ENCODE measurements around the gene LAMA5.

LAMA5 gene

DNA sequence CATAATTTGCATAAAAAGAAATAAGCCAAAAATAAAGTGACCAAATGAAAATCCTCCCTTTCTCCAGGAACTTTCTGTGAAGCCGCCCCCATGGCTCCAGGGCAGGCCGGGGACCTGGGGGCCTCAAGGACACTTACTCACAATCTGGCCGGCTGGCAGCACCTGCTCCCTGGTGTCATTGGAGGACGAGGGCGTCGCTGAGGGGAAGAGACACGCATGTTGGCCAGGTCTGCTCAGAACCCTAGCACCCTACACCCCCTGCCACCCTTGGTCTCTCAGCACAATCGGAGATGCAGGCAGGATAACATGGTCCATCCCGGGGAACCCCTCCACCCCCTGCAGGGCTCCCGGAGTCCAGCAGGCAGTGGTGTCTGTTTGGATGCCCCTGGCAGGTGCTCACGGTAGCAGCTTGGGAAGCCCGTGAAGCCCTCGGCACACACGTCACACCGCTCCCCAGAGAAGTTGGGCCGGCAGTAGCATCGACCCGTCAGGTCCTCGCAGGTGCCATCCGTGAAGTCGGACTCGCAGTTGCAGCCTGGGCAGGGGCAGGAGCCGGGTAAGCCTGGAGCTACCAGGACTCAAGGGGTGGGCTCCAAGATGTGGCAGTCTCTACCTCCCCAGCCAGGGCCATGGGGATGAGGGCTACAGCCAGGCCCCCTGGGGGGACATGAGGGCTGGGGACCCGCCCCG is 21.3 kb downstream of the LAMA5 start:
- DNase-seq: no peak

DNA sequence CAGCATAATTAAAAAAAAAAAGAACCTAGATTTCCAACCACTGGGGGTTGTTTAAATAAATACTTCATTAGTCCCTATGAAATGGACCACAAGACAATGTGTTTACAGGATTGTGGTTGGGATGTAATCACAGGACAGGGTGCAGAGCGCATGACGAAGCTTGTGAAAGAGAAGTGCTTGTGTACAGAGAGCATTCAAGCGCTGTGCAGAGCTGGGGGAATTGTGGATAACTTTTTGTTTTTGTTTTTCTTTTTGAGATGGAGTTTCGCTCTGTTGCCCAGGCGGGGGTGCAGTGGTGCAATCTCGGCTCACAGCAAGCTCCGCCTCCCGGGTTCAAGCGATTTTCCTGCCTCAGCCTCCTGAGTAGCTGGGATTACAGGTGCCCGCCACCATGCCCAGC is 22.3 kb downstream of the LAMA5 start:
- no peak for DNase-seq

DNA sequence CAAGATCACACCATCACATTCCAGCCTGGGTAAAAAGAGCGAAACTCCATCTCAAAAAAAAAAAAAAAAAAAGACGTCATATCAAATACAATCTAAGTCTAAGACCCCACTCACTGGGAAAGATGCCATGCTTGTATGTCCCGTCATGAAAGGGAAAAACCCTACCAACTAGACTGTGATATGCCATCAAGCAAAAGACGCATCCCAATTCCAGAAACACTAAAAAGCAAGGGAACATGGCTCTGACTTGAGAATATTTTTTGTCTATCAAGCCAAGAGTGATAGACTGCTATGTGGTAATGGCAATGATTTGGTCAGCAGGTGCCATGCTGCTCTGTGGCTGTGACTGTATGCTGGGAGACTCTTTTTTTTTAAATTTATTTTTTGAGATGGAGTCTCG is 23.0 kb downstream of the LAMA5 start:
- no peak for DNase-seq

DNA sequence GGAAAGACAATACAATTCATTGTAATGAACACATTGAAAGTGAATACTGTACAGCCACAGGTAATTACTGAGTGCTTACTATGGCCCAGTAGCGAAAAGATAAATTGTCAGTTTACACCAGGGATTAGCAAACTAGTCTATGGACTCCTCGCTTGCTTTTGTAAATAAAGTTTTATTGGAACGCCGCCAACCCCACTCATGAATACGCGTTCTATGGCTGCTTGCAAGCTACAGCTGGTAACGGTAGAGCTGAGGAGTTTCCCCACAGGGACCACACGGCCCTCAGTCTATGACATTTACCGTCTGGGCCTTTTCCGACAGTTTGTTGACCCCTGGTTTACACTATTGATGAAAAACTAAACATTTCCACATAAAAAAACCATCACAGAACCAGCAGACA is 24.2 kb downstream of the LAMA5 start:
- no peak for DNase-seq

DNA sequence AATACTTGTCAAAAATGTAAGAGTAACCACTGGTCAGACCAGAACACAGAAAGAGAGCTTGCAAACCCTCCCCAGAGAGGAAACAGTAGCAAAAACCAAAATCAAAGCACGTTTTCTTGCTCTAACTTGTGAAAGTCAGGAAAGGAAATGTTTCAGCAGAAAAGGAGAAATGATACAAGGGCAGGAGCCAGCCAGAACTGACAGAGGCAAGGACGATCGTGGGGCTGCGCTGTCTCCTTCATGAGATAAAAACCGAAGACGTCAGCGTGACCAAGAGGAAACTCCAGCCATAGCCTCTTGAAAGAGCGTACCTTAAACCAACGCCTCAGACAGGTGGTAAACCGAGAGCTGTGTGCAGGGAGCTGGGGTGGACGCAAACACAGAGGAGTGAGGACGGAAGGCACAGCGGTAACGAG is 27.5 kb downstream of the LAMA5 start:
- no peak for DNase-seq

DNA sequence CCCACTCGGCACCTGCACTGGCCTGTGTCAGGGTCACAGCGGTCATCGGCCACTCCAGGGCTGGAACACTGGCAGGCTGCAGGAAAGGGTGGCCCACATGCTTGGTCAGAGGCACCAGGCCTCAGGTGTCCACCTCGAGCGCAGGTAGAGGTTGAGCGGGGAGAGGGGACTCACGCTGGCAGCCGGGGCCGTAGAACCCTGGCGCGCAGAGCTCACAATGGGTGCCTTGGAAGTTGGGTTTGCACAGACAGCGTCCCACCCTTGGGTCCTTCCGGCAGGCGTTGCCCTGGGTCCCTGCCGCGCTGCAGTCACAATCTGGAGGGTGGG is 28.9 kb downstream of the LAMA5 start:
- no peak for DNase-seq

DNA sequence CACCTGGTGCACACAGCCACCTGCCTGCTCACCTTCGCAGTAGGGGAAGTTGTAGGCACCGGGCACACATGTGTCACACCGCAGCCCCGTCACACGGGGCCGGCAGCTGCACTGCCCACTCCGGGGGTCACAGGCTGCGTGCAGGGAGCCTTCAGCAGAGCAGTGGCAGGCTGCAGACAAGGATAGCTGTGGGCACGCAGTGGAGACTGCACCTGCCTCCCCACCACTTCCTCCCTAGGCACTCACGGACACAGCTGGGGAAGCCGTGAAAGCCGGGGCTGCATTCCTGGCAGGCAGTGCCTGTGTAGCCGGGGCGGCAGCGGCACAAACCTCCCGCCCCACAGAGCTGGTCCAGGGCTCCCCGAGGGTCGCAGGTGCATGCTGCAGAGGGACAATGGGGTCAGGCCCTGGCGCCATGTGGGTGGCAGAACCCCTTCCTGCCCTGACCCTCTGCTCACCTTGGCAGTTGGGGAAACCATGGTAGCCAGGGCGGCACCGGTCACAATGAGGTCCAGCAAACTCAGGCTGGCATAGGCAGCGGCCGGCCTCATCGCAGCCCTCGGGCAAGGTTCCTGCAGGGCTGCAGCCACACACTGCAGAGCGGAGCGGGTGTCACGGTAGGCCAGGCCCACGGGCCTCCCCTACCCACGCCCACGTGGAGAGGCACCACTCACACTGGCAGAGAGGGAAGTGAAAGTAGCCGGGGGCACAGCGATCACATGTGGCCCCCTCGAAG is 29.4 kb downstream of the LAMA5 start:
- no peak for DNase-seq

DNA sequence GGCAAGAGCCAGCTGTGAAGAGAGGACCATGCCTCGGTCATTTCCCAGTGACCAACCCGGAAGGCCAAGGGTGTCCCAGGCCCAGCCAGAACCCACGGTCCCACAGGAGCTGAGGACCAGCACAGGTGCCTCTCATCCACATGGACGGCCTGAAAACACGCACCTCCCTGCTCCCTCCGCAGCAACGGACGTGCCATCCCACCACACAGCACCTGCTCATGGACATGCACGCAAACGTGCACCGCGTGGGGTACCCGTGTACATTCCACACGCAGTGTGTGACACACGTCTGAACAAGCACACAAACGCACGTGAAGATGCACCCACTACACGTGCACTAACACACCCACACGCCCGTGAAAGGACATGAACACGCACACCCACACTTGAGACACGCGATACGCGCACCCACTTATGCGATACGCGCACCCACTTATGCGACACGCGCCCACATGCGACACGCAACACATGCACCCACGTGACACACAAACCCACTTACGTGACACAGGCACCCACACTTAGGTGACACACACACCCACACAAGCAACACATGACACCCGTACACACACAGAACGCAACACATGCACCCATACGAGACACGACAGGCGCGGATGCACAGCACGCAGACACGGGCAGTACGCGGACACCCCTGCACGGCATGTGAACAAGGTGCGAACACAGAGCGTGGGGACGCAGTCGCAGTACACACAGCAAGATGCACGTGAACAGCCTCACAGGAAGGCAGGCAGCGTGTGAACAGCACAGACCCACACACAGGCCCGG is 30.1 kb downstream of the LAMA5 start:
- no peak for DNase-seq

DNA sequence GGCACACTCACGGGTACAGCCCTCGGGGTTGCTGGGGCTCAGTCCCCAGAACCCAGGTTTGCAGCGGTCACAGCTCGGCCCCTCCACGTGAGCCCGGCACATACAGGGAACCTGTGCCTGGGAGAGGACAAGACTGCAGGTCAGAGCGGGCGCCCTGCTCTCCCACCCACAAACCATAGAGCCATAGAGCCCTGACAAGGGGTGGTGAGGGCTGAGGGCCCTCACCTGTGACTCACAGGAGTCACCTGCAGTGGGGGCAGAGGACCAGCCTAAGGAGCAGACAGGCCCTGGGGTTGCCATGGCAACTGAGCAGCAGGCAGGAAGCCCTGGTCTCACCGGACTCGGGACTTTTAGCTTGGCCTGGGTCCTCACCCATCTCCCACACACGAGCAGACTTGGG is 30.8 kb downstream of the LAMA5 start:
- DNase-seq: no peak

DNA sequence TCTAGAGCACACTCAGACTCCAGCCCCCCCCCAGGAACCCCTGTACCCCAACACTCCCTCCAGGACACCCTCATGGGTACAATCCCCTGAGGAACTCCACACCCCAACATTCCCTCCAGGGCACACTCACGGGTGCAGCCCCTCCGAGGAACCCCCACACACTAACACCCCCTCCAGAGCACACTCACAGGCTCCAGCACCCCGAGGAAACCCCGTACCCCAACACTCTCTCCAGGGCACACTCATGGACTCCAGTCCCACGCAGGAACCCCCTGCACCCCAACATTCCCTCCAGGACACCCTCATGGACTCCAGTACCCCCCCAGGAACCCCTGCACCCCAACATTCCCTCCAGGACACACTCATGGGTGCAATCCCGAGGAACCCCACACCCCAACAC is 31.6 kb downstream of the LAMA5 start:
- no peak for DNase-seq

DNA sequence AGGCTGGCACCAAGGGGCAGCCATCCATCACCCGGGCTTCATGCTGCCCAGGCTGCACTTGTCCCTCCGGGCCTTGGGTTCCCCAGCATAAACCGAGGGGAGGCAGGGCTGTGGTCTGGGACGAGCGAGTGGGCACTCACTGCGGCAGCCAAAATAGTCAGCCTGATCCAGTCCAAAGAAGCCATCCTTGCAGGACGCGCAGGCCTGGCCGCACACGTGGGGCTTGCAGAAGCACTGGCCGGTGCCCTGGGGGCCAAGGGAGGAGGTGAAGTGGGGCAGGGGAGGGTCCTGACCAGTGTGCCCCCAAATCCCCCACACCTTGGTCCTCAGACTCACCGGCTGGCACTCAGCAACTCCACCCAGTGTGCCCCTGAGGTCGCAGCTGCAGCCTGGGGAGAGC is 32.2 kb downstream of the LAMA5 start:
- no peak for DNase-seq

DNA sequence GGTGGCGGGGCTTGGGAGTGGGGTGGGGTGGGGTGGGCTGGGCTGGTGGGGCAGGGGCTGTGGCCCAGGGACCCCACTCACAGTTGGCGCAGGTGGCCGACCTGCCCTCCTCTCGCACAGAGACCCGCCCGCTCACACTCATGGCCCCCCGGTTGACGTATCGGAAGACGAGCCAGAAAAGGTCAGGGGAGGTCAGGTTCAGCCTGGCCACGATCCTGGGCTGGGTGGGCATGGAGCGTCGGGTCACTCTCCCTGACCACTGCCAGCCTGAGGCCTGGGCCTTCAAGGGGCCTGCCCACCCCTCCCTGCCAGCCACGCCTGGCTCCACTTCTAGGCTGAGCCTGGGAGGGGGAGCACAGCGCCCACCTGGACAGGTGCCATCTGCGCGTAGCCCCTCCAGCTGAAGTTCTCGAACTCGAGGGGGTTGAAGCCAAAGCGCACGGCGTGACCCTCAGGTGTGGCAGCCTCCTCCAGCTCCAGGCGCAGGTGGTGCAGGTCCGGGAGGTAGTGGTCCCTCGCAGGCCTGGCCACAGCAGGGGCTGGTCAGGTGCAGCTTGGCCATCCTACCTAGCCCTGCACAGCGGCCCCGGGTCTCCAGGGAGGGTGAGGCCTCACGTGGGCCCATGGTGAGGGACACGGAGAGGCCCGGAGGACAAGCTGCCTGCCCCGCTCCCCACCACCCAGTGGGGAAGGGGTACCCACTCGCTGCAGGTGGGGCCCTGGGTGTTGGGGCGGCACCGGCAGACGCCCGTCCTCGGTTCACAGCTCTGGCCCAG is 33.1 kb downstream of the LAMA5 start:
- DNase-seq: no peak

DNA sequence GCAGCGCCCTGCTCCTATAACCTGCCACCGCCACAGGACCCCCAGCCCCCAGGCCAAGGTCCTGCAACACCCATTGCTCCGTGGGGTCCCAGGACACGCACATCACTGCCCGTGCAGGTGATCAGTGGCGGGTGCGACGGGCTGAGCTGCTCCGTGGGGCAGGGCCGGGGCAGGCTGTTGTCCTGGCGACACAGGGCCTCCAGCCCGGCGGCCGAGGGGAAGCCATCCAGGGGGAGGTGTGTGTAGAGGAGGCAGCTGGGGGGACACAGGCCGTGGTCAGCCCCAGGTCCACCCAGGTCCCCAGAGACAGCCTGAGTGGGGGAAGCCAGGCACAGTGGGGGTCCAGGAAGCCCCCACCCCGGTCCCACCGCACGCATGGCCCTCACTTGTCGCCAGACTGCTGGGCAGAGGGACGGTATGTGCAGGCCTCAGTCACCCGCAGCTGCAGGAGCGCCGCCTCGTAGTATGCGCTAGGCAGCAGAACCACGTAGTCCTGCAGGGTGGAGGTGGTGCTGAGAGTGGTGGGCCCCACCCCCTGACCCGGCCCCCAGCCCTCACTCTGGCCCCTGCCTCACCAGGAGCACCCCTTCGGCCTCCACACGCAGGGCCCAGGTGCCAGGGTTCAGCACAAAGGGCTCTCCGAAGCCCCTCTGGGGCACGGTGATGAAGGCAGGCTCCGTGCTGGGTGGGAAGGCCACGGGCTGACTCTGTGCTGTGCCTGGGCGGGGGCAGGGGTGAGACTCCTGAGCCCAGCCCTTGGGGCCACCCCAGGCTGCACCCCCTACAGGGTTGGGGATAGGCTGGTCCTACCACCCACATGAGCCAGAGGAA is 33.9 kb downstream of the LAMA5 start:
- no peak for DNase-seq

DNA sequence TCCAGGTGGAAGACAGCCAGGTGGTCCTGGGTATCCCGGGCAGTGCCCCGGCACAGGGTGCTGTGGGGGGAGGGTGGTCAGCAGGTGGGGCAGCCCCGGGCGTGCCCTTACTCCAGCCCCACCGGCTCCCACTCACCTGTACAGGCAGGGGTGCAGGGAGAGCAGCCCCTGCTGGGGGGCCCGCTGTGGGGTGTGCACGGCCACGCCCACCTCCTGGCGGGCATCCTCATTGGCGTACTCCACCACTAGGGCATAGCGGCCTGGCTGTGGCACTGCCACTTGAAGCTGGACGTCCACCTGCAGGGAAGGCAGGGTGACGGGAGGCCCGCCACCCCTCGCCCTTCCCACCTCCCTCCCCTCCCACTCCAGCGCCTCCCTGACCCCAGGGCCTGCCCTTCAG is 34.7 kb downstream of the LAMA5 start:
- no peak for DNase-seq

DNA sequence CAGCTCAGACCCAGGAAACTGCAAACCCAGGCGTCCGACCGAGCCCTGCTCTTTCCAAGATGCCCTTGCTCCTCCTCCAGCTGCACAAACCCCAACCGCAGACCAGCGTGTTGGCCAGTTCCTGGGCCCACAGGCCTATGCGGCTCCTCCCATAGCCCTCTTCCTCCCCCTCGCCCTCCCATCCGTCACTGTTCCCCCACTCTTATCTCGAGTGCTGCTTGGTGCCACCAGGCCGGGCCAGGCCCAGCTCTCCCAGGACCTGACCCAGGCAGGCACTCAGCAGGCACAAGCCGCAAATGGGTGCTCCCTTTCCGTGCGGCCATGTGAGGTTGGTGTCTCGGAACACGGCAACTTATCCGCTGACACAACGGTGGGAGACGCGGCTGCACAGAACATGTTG is 35.8 kb downstream of the LAMA5 start:
- DNase-seq: no peak

DNA sequence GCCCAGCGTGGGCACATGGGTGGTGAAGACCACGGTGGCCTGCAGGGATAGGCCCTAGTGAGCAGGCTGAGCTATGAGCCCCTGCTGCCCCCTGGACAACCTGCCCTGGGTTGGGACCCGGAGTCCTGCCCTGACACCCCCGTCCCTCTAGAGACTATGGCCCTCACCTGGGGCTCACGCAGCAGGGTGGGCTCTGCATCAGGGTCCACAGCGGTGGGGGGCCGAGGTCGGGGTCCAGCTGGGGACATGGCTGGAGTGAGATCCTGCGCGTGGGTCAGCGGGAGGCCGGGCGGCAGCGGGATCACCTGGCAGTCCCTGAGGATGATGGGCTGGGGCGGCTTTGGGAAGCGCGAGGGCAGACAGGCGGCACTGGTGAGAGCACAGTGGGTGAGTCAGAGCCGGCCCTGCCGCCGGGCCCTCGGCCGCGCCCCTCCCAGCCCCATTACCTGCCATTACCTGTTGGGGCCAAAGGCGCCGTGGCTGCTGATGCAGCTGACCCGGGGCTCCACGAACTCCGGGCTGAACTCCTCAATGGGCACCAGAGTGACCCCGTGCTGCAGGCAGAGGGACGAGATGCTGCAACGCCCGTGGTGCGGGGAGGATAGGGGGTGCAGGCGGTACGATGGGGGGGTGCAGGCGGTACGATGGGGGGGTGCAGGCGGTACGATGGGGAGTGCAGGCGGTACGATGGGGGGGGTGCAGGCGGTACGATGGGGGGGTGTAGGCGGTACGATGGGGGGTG is 36.4 kb downstream of the LAMA5 start:
- no peak for DNase-seq

DNA sequence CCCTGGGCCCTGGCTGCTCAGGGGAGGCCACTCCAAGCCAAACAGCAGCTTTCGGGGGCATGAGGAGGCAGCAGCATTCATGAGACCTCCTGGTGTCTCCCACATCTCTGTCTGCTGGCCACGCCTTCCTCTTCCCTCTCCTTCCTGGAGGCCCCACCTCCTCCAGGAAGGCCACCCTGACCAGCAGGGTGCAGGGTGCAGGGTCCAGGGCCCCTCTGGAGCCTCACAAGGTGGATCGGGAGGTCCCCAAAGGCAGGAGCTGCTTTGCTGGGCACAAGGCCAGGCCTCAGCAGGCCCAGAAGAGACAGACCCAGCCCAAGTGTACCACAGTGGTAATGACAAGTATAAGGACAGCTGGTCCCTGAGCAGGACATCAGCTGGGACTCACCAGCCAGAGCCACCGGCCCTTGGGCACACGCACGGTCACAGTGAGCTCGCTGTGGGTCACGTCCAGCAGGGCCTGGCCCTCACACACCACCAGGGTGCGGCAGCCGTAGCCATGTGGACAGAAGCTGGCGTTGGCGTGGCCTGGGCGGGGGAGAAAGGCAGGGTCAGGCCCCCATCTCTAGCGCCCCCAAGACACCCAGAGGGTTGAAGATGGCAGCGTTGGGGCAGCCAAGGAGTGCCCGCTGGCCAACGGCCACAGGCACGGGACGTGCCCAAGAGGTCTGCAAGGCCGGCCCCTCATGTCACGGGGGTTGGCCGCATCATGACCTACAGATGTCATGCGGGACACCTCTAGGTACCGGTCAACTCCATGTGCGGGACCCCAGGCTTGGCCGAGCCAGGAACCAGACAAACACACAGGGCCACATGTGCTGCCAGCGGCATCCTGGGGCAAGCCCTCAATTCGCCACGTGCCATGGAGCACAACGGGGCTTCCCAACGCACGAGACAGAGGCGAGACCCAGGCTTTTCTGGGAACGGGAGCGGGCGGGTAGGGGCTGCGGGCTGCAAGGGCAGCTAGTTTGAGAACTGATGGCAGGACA is 37.4 kb downstream of the LAMA5 start:
- no peak for DNase-seq

DNA sequence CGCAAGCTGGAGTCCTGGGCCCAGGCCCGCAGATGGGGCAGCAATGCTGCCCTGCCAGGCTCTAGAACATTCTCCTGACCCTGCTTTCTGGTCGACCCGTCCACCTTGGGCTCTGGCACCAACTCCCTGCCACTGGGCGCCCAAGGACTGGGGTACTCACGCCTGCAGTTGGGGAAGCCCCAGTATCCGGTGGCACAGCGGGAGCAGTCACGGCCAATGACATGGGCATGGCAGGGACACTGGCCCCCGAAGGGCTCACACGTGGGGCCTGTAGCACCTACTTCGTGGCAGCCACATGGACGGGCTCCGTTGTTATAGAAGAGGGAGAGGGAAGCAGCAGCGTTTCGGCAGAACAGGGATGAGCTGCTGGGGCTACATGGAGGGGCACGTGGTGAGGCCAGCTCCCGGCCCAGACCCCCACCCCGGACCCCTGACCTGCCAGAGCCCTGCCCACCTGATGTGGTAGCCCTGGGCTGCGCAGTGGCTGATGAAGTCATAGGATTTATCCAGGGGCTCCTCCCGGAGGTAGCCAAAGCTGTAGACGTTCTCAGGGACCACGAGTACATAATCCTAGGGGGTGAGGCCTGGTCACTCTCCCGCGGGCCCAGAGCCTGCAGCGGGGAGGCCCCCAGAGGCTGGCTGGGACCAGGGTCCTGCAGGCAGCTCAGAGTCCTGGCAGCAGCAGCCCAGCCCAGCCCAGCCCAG is 38.3 kb downstream of the LAMA5 start:
- DNase-seq: no peak

DNA sequence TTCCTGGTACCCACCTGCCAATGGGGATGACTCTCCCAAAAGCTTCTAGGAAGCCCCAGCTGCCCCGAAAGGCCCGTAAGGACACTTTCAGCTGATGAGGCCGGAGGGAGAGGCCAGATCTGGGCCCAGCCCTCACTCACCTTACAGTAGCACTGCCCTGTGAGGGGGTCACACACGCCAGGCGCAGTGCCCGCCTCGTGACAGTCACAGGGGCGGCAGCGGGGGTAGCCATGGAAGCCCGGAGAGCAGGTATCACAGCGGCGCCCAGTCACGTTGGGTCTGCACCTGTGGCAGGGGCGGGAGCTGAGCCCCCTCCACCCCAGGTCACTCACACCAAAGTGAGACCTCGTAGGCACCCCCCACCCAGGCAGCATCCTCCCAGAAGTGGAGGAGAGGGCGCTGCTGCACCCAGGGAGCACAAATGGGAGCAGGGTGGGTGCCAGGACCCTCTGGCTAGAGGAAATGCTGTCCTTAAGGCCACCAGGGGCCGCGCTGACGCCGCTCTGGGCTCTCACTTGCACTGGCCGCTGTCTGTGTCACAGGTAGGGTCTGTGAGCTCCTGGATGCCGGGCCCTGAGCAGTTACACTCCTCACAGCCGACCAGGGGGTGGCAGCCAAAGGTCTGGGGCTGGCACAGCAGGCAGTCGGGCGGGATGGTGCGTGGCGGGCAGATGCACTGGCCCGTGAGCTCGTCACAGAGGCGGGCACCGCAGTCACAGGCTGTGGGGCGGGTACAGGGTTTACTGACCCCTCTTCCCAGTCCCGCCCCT is 39.2 kb downstream of the LAMA5 start:
- DNase-seq: no peak

Data from CD4-positive, alpha-beta T cell treated with Interleukin-6 for 4 hours (primary cell).